ENCODE results near the gene SLC7A5. TPM values are rescaled to one million over a fixed set of nuclear protein-coding genes. Genes with fewer than 3 reads are reported as not detected.

SLC7A5 gene
- total and polyA plus RNA-seq, 2 donors (not counting 3 experiments of a cell fraction or from before 2014, with no cell fraction given): 14.1 to 29.2 TPM

DNA sequence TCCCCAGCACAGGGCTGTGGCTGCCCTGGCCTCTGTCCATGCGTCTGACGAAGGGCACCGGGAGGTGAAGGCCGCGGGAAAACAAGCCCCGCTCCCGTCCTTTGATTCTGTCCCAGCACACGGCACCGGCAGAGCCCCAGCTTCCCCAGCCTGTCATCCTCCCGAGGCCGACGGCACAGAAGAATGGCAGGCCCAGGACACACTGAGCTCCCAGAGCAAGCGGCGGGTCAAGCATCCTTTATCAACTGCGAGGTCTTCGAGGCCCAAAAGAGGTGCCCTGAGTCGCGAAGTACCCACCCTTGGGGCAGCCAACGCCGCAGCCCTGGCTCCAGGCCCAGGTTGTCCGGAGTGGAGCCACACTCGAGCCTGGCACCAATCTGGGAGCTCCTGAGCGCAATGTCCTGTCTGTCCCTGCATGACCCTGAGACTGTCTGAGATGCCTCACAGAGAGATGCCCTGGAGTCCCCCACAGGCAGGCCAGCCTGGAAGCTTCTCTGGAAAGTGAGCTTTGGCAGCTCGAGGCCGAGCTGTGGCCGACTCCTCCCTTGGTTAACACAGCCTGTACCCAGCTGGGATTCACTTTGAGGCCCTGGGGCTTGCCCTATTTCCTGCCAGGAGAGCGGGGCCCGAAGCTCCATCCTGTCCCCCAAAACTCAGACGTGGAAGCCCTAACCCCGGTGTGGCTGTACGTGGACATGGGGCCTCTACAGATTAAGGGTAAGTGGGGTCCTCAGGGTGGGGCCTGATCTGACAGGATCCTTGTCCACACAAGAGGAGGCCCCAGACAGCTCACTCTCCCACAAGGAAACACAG, 23.3 kb downstream of the SLC7A5 start:
- Histone ChIP-seq H3K27me3 (ENCODE audit: control insufficient read depth in 2 of 2, insufficient read depth in 2 of 2, low read length in 2 of 2) (no peaks in the 10 kb centered on the region), H3K9ac (replicated peaks; ENCODE audit: extremely low read depth, insufficient read depth, low read length) (no peak overlapping the region), H3K9me3 (replicated peaks; ENCODE audit: control insufficient read depth, insufficient read depth, low read length) (no peaks in the 10 kb centered on the region), H3K4me1 (ENCODE audit: control insufficient read depth, extremely low read depth, insufficient read depth, low read length) (no peaks in the 10 kb centered on the region), H4K20me1 (replicated peaks; ENCODE audit: control insufficient read depth, extremely low read depth, insufficient read depth, low read length) (no peaks in the 10 kb centered on the region), H3K27ac (ENCODE audit: insufficient read depth, low read depth, low read length) (no peak overlapping the region), H3K36me3 (ENCODE audit: control insufficient read depth in 2 of 2, extremely low read depth in 1 of 2, insufficient read depth in 2 of 2, low read length in 2 of 2) (peaks cover 0 to 2% of the 10 kb centered on the region in 2 experiments), H3K4me2 (ENCODE audit: insufficient read depth, low read length) (no peak overlapping the region), H3K9me1 (replicated peaks; ENCODE audit: control insufficient read depth, extremely low read depth, insufficient read depth, low read length) (no peaks in the 10 kb centered on the region), H3K4me3 (replicated peaks in 1 of 3; ENCODE audit: insufficient read depth in 1 of 3, low read depth in 1 of 3, low read length in 3 of 3) (no peak overlapping the region), H3K79me2 (ENCODE audit: control insufficient read depth, insufficient read depth, low read length) (peaks cover 78% of the 10 kb centered on the region), H2AFZ (ENCODE audit: low read depth, low read length) (no peak overlapping the region)
- dilution Hi-C loops (cut with MboI; ENCODE audit: extremely low pct_ligation_motif_present, low sequenced_read_pairs): no loop called here
- BruUV-seq (replicated peaks): no TSS peak
- FAIRE-seq (no peak), DNase-seq (ENCODE audit: low read depth, low spot score) (no peak)
- intact Hi-C loops (cut with micrococcal nuclease): no loop called here
- POLR2A ChIA-PET: no interaction called here
- CTCF ChIA-PET: interaction anchor here (0.9 to 3.5 kb wide), 5 partner anchors 9 to 69 kb away, joined by 4 to 26 read pairs (median 13); no protein-coding TSS in a partner anchor
- TF ChIP-seq JUN (IDR thresholded peaks at IDR 0.05; ENCODE audit: borderline replicate concordance, insufficient read depth, insufficient read length, low read depth): no peak
- TF ChIP-seq, protein P1, sequence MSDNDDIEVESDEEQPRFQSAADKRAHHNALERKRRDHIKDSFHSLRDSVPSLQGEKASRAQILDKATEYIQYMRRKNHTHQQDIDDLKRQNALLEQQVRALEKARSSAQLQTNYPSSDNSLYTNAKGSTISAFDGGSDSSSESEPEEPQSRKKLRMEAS (IDR thresholded peaks at IDR 0.05; ENCODE audit: insufficient read depth, insufficient read length): no peak
- no peak for TF ChIP-seq EZH2 (IDR thresholded peaks at IDR 0.05; ENCODE audit: borderline replicate concordance, low read depth, low read length, severe bottlenecking)
- TF ChIP-seq FOS (IDR thresholded peaks at IDR 0.05; ENCODE audit: borderline replicate concordance, insufficient read depth, low read length): no peak
- TF ChIP-seq MYC (IDR thresholded peaks at IDR 0.05; ENCODE audit: low read depth, low read length): no peak
- TF ChIP-seq POLR2AphosphoS5 (IDR thresholded peaks at IDR 0.05; ENCODE audit: insufficient read depth, low read depth, low read length): no peak
- TF ChIP-seq POLR2A (IDR thresholded peaks at IDR 0.05; ENCODE audit: low read depth, low read length): no peak
